ENCODE measurements around the gene MOB3B. TPM values are rescaled to one million over a fixed set of nuclear protein-coding genes. Genes with fewer than 3 reads are reported as not detected.

MOB3B gene
- total and polyA plus RNA-seq, 10 of the 15 experiments (the other 5 are each of a cell fraction or from before 2014, with no cell fraction given): 0.44 to 2.7 (median 0.91) TPM

DNA sequence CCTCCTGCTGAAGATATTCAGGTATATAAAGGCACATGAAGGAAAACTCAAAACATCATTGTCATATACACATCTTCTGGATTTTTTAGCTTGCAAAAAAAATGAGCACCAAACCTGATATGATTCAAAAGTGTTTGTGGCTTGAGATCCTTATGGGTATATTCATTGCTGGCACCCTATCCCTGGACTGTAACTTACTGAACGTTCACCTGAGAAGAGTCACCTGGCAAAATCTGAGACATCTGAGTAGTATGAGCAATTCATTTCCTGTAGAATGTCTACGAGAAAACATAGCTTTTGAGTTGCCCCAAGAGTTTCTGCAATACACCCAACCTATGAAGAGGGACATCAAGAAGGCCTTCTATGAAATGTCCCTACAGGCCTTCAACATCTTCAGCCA, 5.4 kb downstream of the MOB3B start, which contains the start of gene IFNK:
TSS of gene IFNK (plus strand) at position 55 of the 400 bp plus-strand sequence. CDS start at position 102, 47 bp downstream.
- H3K79me2 ChIP-seq (ENCODE audit: control insufficient read depth, insufficient read depth, low read length): no peaks in the 10 kb centered on the region
- ChIA-PET CTCF (interaction anchor here (0.6 to 5.3 kb wide), 4 partner anchors 11 to 191 kb away, joined by 3 to 29 read pairs (median 3); no protein-coding TSS in a partner anchor), SMC1A (ENCODE audit: uncharacterized antibody, unreplicated experiment) (interaction anchor here (0.9 to 6.3 kb wide), 10 partner anchors 9 to 196 kb away, joined by 3 to 30 read pairs (median 4); no protein-coding TSS in a partner anchor), POLR2A (interaction anchor here (0.6 to 1.0 kb wide), 3 partner anchors 9 to 35 kb away, joined by 3 to 5 read pairs (median 3); no protein-coding TSS in a partner anchor), RAD21 (ENCODE audit: unreplicated experiment) (interaction anchor here (1.1 to 2.0 kb wide), 4 partner anchors 166 to 192 kb away, joined by 3 to 14 read pairs (median 6); no protein-coding TSS in a partner anchor)
- WGBS (ENCODE audit: insufficient coverage, insufficient replicate concordance, low lambda C conversion rate, missing lambda C conversion rate): 19% methylated on average over 2 of the region's 2 CpGs
- intact Hi-C loops (cut with micrococcal nuclease; ENCODE audit: unreplicated experiment) (no loop called here), in situ Hi-C loops (cut with MboI) (no loop called here)
- no peaks in the 10 kb centered on the region for H3K36me3 ChIP-seq (ENCODE audit: control insufficient read depth in 2 of 2, insufficient read depth in 2 of 2, low read length in 1 of 2)
- DNase-seq (ENCODE audit: low read depth, low spot score): no peak
- no peaks in the 10 kb centered on the region for H3K9me3 ChIP-seq (replicated peaks; ENCODE audit: control insufficient read depth, insufficient read depth, low read length)
- H3K4me2 ChIP-seq (ENCODE audit: control insufficient read depth, insufficient read depth): no peak within 1 kb of the TSS; the same call in 1 of the 2 replicates
- H3K4me3 ChIP-seq: no peak within 1 kb of the TSS
- no peak for TF ChIP-seq NFYB (IDR thresholded peaks at IDR 0.05; ENCODE audit: insufficient read depth, low read depth, low read length)
- TF ChIP-seq, protein P1, sequence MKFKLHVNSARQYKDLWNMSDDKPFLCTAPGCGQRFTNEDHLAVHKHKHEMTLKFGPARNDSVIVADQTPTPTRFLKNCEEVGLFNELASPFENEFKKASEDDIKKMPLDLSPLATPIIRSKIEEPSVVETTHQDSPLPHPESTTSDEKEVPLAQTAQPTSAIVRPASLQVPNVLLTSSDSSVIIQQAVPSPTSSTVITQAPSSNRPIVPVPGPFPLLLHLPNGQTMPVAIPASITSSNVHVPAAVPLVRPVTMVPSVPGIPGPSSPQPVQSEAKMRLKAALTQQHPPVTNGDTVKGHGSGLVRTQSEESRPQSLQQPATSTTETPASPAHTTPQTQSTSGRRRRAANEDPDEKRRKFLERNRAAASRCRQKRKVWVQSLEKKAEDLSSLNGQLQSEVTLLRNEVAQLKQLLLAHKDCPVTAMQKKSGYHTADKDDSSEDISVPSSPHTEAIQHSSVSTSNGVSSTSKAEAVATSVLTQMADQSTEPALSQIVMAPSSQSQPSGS (IDR thresholded peaks at IDR 0.05; ENCODE audit: low read length): no peak
- TF ChIP-seq MXI1 (IDR thresholded peaks at IDR 0.05; ENCODE audit: low read depth, low read length): no peak
- TF ChIP-seq MEF2A (IDR thresholded peaks at IDR 0.05; ENCODE audit: insufficient read depth, low read depth, low read length): no peak
- no peak within 1 kb of the TSS for H3K9ac ChIP-seq (ENCODE audit: control insufficient read depth, insufficient read depth, low read length)
- ATAC-seq: no peak
- no peak for FAIRE-seq
- H4K20me1 ChIP-seq (ENCODE audit: control insufficient read depth, insufficient read depth): no peaks in the 10 kb centered on the region
- BruUV-seq (replicated peaks): no TSS peak
- H3K4me1 ChIP-seq (ENCODE audit: control insufficient read depth, insufficient read depth, low read length): no peaks in the 10 kb centered on the region; the same call in none of the 2 replicates
- no peak within 1 kb of the TSS for H2AFZ ChIP-seq (ENCODE audit: control insufficient read depth, low read depth, low read length)
- no peak within 1 kb of the TSS for H3K27ac ChIP-seq (ENCODE audit: control insufficient read depth, insufficient read depth)
- no peaks in the 10 kb centered on the region for H3K27me3 ChIP-seq (replicated peaks in 1 of 2; ENCODE audit: control insufficient read depth in 2 of 2, insufficient read depth in 2 of 2, low read length in 1 of 2)

DNA sequence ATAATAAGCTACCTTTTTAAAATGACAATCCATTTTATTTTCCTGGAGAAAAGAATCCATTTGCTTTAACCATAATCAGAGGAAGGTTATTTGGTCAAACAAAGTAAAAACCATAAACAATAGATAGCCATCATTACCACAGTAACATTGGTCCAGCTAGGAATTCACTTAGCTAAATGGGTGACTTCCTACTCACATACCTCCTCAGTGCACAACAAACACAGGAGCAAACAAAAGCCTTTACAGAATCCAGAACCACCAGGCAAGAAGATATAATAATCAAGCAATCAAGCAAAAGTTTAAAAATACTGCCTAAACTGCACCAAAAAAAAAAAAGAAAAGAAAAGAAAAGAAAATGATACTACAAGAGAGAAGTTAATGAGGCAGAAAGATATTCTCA, 6.5 kb downstream of the MOB3B start:
- RAD21 ChIA-PET (ENCODE audit: unreplicated experiment): interaction anchor here (1.0 to 1.5 kb wide), 3 partner anchors 78 to 190 kb away, joined by 3 to 6 read pairs (median 3); no protein-coding TSS in a partner anchor

More for the DNA sequence above, 6.5 kb downstream of the MOB3B start:
- ChIA-PET SMC1A (ENCODE audit: uncharacterized antibody, unreplicated experiment) (interaction anchor here (0.8 to 6.3 kb wide), 7 partner anchors 11 to 190 kb away, joined by 3 to 30 read pairs (median 4); no protein-coding TSS in a partner anchor), POLR2A (interaction anchor here (0.5 to 0.8 kb wide), 2 partner anchors 17 to 451 kb away, joined by 4 read pairs; no protein-coding TSS in a partner anchor), CTCF (interaction anchor here (1.3 to 5.3 kb wide), 3 partner anchors 10 to 190 kb away, joined by 3 to 29 read pairs (median 4); no protein-coding TSS in a partner anchor)
- ATAC-seq (no peak), FAIRE-seq (no peak), DNase-seq (ENCODE audit: low read depth, low spot score) (no peak)
- no peak for TF ChIP-seq YBX1 (IDR thresholded peaks at IDR 0.05)
- TF ChIP-seq, protein P2, sequence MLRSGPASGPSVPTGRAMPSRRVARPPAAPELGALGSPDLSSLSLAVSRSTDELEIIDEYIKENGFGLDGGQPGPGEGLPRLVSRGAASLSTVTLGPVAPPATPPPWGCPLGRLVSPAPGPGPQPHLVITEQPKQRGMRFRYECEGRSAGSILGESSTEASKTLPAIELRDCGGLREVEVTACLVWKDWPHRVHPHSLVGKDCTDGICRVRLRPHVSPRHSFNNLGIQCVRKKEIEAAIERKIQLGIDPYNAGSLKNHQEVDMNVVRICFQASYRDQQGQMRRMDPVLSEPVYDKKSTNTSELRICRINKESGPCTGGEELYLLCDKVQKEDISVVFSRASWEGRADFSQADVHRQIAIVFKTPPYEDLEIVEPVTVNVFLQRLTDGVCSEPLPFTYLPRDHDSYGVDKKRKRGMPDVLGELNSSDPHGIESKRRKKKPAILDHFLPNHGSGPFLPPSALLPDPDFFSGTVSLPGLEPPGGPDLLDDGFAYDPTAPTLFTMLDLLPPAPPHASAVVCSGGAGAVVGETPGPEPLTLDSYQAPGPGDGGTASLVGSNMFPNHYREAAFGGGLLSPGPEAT (IDR thresholded peaks at IDR 0.05; ENCODE audit: low read depth): no peak
- TF ChIP-seq SREBF2 (IDR thresholded peaks at IDR 0.05; ENCODE audit: low read length): no peak
- TF ChIP-seq SP1 (IDR thresholded peaks at IDR 0.05; ENCODE audit: low read depth, low read length): no peak
- TF ChIP-seq, protein P3, sequence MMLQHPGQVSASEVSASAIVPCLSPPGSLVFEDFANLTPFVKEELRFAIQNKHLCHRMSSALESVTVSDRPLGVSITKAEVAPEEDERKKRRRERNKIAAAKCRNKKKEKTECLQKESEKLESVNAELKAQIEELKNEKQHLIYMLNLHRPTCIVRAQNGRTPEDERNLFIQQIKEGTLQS (IDR thresholded peaks at IDR 0.05; ENCODE audit: borderline replicate concordance, extremely low read depth, low read depth, low read length): no peak
- no peak for TF ChIP-seq YY1 (IDR thresholded peaks at IDR 0.05; ENCODE audit: low read depth, low read length)
- intact Hi-C loops (cut with micrococcal nuclease; ENCODE audit: unreplicated experiment) (no loop called here), in situ Hi-C loops (cut with MboI) (no loop called here)
- Histone ChIP-seq H3K9me3 (replicated peaks; ENCODE audit: control insufficient read depth, insufficient read depth, low read length) (no peaks in the 10 kb centered on the region), H3K27me3 (replicated peaks in 1 of 2; ENCODE audit: control insufficient read depth in 2 of 2, insufficient read depth in 2 of 2, low read length in 1 of 2) (no peaks in the 10 kb centered on the region), H3K4me1 (ENCODE audit: control insufficient read depth, insufficient read depth, low read length) (no peaks in the 10 kb centered on the region; the same call in 1 of the 2 replicates), H3K36me3 (ENCODE audit: control insufficient read depth in 2 of 2, insufficient read depth in 2 of 2, low read length in 1 of 2) (no peaks in the 10 kb centered on the region), H3K4me3 (no peak overlapping the region), H4K20me1 (ENCODE audit: control insufficient read depth, insufficient read depth) (no peaks in the 10 kb centered on the region), H3K79me2 (ENCODE audit: control insufficient read depth, insufficient read depth, low read length) (no peaks in the 10 kb centered on the region), H3K9ac (ENCODE audit: control insufficient read depth, insufficient read depth, low read length) (no peak overlapping the region), H3K27ac (ENCODE audit: control insufficient read depth, insufficient read depth) (no peak overlapping the region), H2AFZ (ENCODE audit: control insufficient read depth, low read depth, low read length) (no peak overlapping the region), H3K4me2 (ENCODE audit: control insufficient read depth, insufficient read depth) (no peak overlapping the region)
- BruUV-seq (replicated peaks): no TSS peak

Measured in GM12878 (cell line).